Memory B cell (primary cell): ENCODE data around the gene GGTA1.
"Not testable (repeated sequence)": the region's sequence is repeated elsewhere in the genome, so short reads cannot be mapped to it uniquely, and the experiment has no call there.

Experiments used
- ATAC-seq: fragments of 150-1000 bp; cut with Tn5 transposase; 2 replicates; pipeline ENCODE4 v1.10.0; 2021; ENCODE audit warnings: low read depth, mild to moderate bottlenecking, moderate library complexity
- DNase-seq, 2 donors: peaks; one replicate each; pipeline ENCODE4 v3.0.0; 2022; ENCODE audit warnings: low spot score in 2 of 2
- H3K27ac Mint-ChIP-seq: one replicate; pipeline ENCODE4 v1.8.0; 2022; ENCODE audit warnings: mild to moderate bottlenecking, moderate library complexity, mixed read lengths
- H3K27me3 Mint-ChIP-seq: one replicate; pipeline ENCODE4 v1.8.0; 2022; ENCODE audit warnings: mixed read lengths
- H3K36me3 Mint-ChIP-seq: one replicate; pipeline ENCODE4 v1.8.0; 2022; ENCODE audit warnings: mild to moderate bottlenecking, mixed read lengths
- H3K4me1 Mint-ChIP-seq: one replicate; pipeline ENCODE4 v1.8.0; 2022; ENCODE audit warnings: mixed read lengths
- H3K4me3 Mint-ChIP-seq: one replicate; pipeline ENCODE4 v1.8.0; 2022; ENCODE audit warnings: mild to moderate bottlenecking, moderate library complexity, mixed read lengths
- H3K9me3 Mint-ChIP-seq: one replicate; pipeline ENCODE4 v1.8.0; 2022; ENCODE audit warnings: mixed read lengths

Gene GGTA1

DNA sequence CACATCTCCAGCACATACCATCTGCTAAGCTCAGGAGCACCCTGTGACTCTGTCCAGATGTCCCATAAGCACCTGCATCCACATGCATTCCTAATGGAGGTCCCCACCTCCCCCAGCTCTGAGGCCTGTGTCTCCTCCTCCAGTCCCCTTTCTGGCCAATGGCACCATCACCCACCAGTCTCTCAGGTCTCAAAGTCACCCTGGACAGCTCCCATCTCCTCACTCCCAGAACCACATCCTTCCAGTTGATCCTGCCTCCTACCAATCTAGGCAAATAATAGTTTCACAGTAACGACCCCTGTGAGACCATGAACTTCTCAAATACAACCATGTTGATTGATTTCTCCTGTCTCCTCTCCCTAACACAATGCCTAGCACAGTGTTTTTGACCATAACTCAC lies 40.1 kb downstream of the GGTA1 start:
- Mint-ChIP-seq H3K4me3 (no peak overlapping the region), H3K27me3 (peaks cover 12% of the 10 kb centered on the region), H3K27ac (no peak overlapping the region), H3K9me3 (no peaks in the 10 kb centered on the region), H3K36me3 (peaks cover 2% of the 10 kb centered on the region), H3K4me1 (no peaks in the 10 kb centered on the region)
- DNase-seq (no peak), ATAC-seq (no peak)

DNA sequence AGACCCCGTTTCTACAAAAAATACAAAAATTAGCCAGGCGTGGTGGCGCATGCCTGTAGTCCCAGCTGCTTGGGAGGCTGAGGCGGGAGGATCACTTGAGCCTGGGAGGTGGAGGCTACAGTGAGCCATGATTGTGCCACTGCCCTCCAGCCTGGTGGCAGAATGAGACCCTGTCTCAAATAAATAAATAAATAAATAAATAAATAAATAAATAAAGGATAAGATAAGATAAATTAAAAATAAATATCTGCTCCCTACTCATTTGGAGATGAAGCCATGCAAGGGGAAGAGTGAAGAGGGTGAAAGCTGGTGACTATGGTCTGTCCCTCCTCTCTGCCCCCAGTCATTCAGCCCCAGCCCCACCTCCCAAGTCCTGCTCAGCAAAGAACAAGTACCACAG lies 41.2 kb downstream of the GGTA1 start:
- peaks cover 15% of the 10 kb centered on the region for H3K27me3 Mint-ChIP-seq
- H3K4me3 Mint-ChIP-seq, H3K4me1 Mint-ChIP-seq, ATAC-seq, DNase-seq, H3K36me3 Mint-ChIP-seq, H3K9me3 Mint-ChIP-seq, H3K27ac Mint-ChIP-seq: not testable (repeated sequence)

DNA sequence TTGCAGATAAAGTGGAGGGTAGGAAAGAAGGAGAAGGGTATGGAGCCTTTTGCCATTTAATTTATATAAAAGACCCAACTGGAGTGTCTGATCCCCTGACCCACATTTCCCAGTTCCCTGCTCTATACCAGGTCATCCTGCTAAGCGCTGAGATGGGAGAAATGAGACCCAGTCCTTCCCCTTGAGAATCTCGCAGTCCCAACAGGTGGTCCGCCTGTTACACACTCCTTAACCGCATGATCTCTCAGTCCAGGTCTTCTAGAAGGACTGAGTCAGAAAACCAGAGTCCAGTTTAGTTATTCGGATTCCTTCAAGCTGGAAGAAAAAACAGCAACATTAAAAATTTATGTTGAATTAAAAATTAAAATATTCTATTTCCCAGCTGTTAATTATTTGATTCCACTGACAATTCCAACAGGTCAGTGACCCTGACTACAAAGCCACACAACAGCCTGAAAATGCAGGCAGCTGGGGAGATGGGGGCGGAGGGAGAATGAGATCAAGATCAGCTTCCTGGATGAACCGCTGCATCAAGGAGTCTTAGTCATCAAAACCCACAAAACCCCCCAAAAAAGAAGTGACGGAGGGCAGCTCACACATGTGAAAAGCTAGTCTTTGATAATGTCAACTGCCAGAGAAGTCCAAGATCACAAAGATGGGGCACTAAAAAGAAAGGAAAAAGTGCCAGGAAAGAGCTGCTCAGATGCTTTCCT lies 44.0 kb downstream of the GGTA1 start:
- H3K4me3 Mint-ChIP-seq = no peak overlapping the region
- H3K4me1 Mint-ChIP-seq = no peaks in the 10 kb centered on the region
- no peak overlapping the region for H3K27ac Mint-ChIP-seq
- peaks cover 19% of the 10 kb centered on the region for H3K27me3 Mint-ChIP-seq
- H3K36me3 Mint-ChIP-seq = peaks cover 2% of the 10 kb centered on the region
- no peak for DNase-seq
- H3K9me3 Mint-ChIP-seq = no peaks in the 10 kb centered on the region
- no peak for ATAC-seq

DNA sequence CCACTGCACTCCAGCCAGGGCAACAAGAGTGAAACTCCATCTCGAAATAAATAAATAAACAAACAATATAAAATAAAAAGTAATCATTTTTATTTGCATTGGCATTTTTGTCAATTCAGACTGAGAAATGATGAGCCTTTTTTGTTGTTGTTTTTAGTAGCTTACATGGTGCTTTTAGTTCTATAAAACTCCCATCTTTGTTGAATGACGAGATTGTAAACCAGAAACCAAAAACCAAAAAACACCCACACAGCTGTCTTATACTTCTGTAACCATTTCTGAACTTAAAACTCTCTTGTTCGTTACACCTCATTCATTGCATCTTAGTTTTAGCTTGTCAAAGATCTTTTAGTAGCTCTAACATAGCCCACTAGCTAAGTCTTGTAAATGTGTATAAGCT lies 44.7 kb downstream of the GGTA1 start:
- peaks cover 19% of the 10 kb centered on the region for H3K27me3 Mint-ChIP-seq
- ATAC-seq (no peak), DNase-seq (no peak)
- H3K4me1 Mint-ChIP-seq = no peaks in the 10 kb centered on the region
- H3K9me3 Mint-ChIP-seq = no peaks in the 10 kb centered on the region
- H3K27ac Mint-ChIP-seq = no peak overlapping the region
- H3K4me3 Mint-ChIP-seq = no peak overlapping the region
- peaks cover 2% of the 10 kb centered on the region for H3K36me3 Mint-ChIP-seq

DNA sequence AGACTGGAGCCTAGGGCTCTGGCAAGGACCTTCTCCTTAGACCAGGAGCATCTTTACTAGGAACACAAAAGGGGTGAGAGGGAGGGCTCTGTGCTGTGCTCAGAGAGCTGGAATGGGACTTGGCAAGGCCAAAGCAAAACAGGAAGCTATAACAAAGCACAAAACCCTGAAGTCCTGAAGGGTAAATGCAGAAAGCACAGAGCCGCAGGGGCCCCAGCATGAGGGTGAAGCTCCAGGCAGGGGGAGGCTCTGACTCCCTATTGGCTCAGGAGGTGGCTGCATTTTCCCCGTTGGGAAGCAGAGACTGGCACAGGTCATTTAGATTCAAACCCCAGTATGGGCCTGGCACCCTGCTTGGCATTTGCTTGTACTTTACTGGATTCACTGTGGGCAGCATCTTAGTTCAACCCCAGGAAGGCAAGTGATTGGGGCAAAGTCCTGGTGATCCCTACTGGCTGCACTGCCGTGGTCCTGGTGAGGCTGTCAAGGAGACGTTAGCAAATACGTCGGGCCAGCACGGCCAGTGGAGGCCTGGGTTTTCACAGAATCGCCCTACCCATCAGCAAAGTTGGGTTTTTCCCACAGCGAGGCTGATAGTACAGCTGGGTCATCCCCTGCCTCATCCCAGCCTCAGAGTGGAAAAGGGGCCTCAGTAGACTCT lies 46.3 kb downstream of the GGTA1 start:
- Mint-ChIP-seq H3K4me3 (no peak overlapping the region), H3K36me3 (no peaks in the 10 kb centered on the region), H3K4me1 (no peaks in the 10 kb centered on the region), H3K9me3 (no peaks in the 10 kb centered on the region), H3K27ac (no peak overlapping the region), H3K27me3 (peaks cover 16% of the 10 kb centered on the region)
- DNase-seq (no peak), ATAC-seq (no peak)

DNA sequence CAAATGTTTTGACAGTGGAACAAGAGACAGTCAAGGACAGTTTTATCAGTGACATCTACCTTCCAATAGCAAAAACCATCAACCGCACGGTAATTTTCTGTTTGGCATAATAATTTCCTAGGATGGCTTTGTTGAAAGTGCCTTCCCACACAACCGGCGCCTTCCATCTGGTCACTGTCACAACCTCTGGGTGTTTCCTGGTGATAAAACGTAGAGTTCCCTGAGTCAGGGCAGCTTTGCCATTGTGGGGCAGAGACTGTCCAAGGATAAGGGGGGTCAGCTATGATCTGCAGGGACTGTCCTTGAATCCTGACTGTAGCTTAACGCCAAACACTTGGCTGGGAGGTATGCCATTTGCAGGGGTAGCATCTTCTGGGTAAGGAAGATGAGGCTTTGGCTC lies 47.6 kb downstream of the GGTA1 start:
- no peaks in the 10 kb centered on the region for H3K36me3 Mint-ChIP-seq
- ATAC-seq (no peak), DNase-seq (no peak)
- no peaks in the 10 kb centered on the region for H3K9me3 Mint-ChIP-seq
- no peak overlapping the region for H3K27ac Mint-ChIP-seq
- H3K4me3 Mint-ChIP-seq = no peak overlapping the region
- H3K27me3 Mint-ChIP-seq = peaks cover 23% of the 10 kb centered on the region
- no peaks in the 10 kb centered on the region for H3K4me1 Mint-ChIP-seq

DNA sequence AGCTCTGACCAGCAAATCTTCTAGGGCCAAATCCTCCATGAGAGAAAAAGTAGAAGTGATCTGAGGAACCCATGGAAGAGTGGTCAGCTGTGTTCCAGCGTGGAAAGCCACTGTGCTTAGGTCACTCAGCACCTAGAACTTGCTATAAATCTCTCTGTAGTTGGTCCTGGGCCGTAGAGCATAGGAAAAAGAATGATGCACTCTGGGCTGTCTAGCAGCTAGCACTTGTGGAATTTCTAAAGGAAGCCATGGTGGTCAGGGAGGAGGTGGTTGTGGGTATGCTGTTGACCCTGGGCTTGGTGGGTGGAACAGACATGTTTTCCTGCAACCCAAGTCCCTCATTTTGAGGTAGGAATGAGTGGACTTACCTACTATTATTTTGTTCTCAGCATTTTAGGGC lies 48.1 kb downstream of the GGTA1 start:
- Mint-ChIP-seq H3K9me3 (no peaks in the 10 kb centered on the region), H3K4me3 (no peak overlapping the region), H3K36me3 (no peaks in the 10 kb centered on the region), H3K4me1 (no peaks in the 10 kb centered on the region), H3K27me3 (peaks cover 20% of the 10 kb centered on the region), H3K27ac (no peak overlapping the region)
- DNase-seq (no peak), ATAC-seq (no peak)

DNA sequence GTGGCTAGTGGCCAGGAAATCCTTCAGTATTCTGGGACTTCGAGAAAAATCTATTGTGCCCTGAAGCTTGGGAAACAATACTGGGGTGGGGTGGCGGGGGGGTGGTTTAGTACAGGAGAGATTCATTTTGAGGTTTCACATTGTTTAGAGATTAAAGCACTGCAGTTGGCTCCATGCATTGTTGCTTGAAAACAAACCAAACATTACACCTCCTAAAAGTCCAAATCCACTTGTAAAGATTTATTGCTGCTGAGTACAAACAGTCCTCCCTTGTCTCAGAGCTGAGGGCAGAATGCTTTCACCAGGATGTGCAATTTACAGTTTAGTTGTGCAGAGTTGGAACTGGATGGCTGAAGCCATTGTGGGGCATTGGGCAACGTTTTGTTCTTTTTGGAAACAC lies 49.4 kb downstream of the GGTA1 start:
- Mint-ChIP-seq H3K4me3 (no peak overlapping the region), H3K36me3 (no peaks in the 10 kb centered on the region), H3K4me1 (no peaks in the 10 kb centered on the region), H3K27me3 (peaks cover 22% of the 10 kb centered on the region), H3K27ac (no peak overlapping the region), H3K9me3 (no peaks in the 10 kb centered on the region)
- no peak for ATAC-seq
- no peak for DNase-seq

DNA sequence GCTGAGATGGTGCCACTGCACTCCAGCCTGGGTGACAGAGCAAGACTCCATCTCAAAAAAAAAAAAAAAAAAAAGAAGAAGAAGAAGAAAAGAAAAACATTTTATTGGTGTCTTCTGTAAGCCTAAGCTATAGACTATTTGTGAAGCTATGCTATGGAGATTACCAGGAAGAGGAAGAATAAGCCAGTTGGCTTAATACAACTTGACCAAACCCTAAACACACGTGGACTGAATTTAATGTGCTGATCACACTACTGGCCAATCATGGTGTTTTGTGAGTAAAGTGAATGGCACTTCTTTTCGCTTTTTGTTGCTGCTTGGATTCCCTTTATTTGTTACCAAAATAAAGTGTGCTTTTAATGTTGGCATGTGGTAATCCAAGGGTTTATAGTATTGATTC lies 49.9 kb downstream of the GGTA1 start:
- Mint-ChIP-seq H3K9me3 (no peaks in the 10 kb centered on the region), H3K27me3 (peaks cover 22% of the 10 kb centered on the region), H3K4me3 (no peak overlapping the region), H3K4me1 (no peaks in the 10 kb centered on the region), H3K27ac (no peak overlapping the region), H3K36me3 (no peaks in the 10 kb centered on the region)
- no peak for ATAC-seq
- DNase-seq = no peak

DNA sequence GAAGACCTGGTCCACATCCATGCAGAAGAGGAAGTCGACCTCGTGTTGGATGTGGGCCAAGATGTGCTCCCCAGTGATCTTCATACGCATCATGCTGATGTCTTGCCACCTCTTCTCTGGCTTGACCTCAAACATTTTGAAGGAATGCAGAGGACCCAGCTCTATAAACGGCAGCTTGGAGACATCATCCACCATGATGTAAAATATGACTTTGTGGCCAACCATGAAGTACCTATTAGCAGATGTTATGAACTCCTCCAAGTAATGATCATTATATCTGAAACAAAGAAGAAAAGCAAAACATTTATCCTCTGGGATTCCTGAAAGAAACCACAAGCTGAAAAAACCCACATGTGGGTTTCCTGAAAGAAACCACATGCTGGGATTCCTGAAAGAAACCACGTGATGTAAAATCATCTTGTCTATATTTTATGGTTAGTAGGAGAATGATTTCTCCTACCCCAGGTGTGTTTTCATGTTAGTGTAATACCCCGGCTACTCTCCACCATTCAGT lies 52.3 kb downstream of the GGTA1 start:
- no peaks in the 10 kb centered on the region for H3K4me1 Mint-ChIP-seq
- ATAC-seq (no peak), DNase-seq (no peak)
- no peaks in the 10 kb centered on the region for H3K36me3 Mint-ChIP-seq
- H3K4me3 Mint-ChIP-seq = no peak overlapping the region
- H3K27ac Mint-ChIP-seq = no peak overlapping the region
- peaks cover 17% of the 10 kb centered on the region for H3K27me3 Mint-ChIP-seq
- no peaks in the 10 kb centered on the region for H3K9me3 Mint-ChIP-seq

DNA sequence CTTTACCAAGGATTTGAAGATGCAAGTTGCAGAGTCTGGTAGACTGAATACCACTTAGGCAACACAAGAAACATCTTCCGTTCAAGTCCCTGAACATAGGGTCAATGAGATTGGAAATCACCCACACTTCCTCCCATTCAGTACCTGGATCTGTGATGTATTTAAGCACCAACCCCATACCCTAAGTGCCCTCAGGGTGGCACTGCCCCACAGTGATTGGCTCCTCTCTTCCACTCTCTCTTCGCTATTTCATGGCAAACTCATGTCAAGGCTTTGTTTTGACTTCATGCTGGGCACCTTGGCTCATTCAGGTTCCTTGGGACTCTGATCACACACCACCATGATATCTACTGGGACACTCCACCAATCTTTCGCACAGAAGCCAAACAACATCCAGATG lies 53.7 kb downstream of the GGTA1 start:
- no peaks in the 10 kb centered on the region for H3K36me3 Mint-ChIP-seq
- no peak for DNase-seq
- H3K9me3 Mint-ChIP-seq = no peaks in the 10 kb centered on the region
- H3K4me3 Mint-ChIP-seq = no peak overlapping the region
- ATAC-seq = no peak
- peaks cover 13% of the 10 kb centered on the region for H3K27me3 Mint-ChIP-seq
- H3K4me1 Mint-ChIP-seq = no peaks in the 10 kb centered on the region
- no peak overlapping the region for H3K27ac Mint-ChIP-seq

DNA sequence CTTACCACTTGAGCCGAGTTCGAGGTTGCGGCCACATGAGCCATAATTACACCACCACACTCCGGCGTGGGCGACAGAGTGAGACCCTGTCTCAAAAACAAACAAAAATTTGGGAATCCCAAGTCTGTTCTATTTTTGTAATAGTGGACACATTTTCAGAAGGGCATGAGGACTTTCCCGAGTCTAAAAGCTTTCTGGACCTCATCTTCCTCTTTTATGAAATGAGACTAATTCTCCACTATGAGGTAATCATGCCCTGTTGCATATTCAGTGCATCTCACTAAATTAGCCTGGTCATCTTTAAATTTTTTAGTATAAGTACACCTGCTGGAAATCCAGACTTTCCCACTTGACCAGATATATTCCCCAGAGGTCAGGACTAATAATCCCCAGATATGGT lies 55.7 kb downstream of the GGTA1 start:
- no peaks in the 10 kb centered on the region for H3K4me1 Mint-ChIP-seq
- ATAC-seq = no peak
- no peak overlapping the region for H3K4me3 Mint-ChIP-seq
- no peaks in the 10 kb centered on the region for H3K36me3 Mint-ChIP-seq
- peaks cover 13% of the 10 kb centered on the region for H3K27me3 Mint-ChIP-seq
- no peak overlapping the region for H3K27ac Mint-ChIP-seq
- no peak for DNase-seq
- H3K9me3 Mint-ChIP-seq = no peaks in the 10 kb centered on the region

DNA sequence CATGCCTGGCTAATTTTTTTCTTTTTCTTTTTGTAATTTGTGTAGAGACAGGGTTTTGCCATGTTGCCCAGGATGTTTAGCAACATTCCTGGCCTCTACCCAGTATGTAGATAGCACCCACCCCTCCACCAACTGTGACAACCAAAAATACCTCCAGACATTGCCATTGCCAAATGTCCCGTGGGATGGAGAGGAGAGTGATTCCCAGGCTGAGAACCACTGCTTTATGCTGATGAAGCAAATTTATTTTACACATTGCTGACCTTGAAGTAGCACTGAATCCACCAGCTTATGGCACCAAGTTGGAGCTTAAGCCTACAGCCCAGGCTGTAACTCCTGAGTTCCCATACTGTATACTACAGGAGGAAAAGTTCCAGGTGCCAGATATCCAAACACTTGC lies 58.5 kb downstream of the GGTA1 start:
- DNase-seq (no peak), ATAC-seq (no peak)
- no peaks in the 10 kb centered on the region for H3K9me3 Mint-ChIP-seq
- no peaks in the 10 kb centered on the region for H3K36me3 Mint-ChIP-seq
- peaks cover 1% of the 10 kb centered on the region for H3K27me3 Mint-ChIP-seq
- no peak overlapping the region for H3K27ac Mint-ChIP-seq
- H3K4me3 Mint-ChIP-seq = no peak overlapping the region
- H3K4me1 Mint-ChIP-seq = no peaks in the 10 kb centered on the region

DNA sequence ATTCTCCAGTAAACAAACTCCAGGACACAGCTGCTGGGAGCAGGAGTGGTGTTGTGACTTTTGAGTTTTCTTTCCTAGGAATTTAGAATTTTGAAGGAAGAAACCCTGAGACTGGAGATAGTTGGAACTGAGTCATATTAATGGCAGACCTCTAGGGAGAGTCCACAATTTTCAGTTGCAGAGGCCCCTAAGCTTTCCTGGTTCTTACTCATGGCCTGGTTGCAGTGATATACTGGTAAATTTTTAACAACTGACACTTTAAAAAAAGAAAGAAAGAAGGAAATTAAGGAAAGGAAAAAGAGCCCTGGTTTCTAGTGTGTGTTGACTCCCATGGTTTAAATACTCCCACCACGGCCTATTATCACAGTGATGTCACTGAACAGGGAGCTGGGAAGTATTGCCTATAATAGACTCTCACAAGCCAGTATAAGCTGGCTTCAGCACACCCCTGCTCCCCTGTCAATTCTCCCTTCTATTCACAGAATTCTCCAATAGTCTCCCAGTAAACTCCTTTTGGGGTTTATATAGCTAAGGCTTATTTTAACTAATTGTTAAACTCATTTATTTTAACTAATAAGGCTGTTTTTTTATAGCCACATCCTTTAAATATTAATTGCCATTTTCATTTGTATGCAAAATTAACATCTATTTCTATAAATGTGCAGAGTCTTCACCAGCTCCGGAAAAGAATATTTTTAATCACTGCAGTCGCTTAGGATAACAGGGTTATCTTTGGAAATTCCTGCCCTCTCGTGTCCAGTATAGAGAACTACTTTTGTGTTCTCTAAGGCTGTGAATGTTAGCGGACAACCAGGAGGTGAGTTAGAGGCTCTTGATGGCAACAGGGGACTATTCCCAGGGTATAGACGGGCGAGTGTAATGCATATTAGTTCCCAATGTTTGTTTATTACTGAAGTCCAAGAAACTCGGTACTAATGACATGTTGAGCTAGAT lies 59.7 kb downstream of the GGTA1 start:
- H3K27ac Mint-ChIP-seq = no peak overlapping the region
- DNase-seq = no peak
- H3K9me3 Mint-ChIP-seq = no peaks in the 10 kb centered on the region
- no peak overlapping the region for H3K4me3 Mint-ChIP-seq
- no peak for ATAC-seq
- H3K4me1 Mint-ChIP-seq = no peaks in the 10 kb centered on the region
- no peaks in the 10 kb centered on the region for H3K36me3 Mint-ChIP-seq
- no peaks in the 10 kb centered on the region for H3K27me3 Mint-ChIP-seq
